GM18498 (cell line): Measurements from ENCODE around the gene TULP1.
A peak's percentile ranks its signal among the peaks of the same experiment; 100 is the strongest.

Source experiments
- ATAC-seq: cut with Tn5 transposase; IDR thresholded peaks from one replicate; pipeline ENCODE4 v1.9.1; 2021; ENCODE audit warnings: mild to moderate bottlenecking, moderate library complexity; ENCODE audit not compliant: unreplicated experiment

TULP1 gene

GRCh38 chr6:35468980-35469750 is 43.5 kb downstream of the TULP1 start:
- ATAC-seq = no peak

- ATAC-seq = peak; percentile 84
Measured at GRCh38 chr6:35468181-35468979, 44.3 kb downstream of the TULP1 start, which contains the start of gene RPL10A. Gene RPL10A, plus strand, starts transcription at chr6:35468401. Its CDS starts 34 bp downstream, at chr6:35468435.

GRCh38 chr6:35465646-35466045 is 47.0 kb downstream of the TULP1 start:
- no peak for ATAC-seq

- ATAC-seq = no peak
Measured at GRCh38 chr6:35463292-35463691, 49.4 kb downstream of the TULP1 start.

- ATAC-seq = no peak
Measured at GRCh38 chr6:35461270-35461669, 51.4 kb downstream of the TULP1 start.

- no peak for ATAC-seq
Measured at GRCh38 chr6:35457907-35458306, 54.8 kb downstream of the TULP1 start.

- no peak for ATAC-seq
Measured at GRCh38 chr6:35454391-35455110, 58.1 kb downstream of the TULP1 start.

- ATAC-seq = no peak
Measured at GRCh38 chr6:35453236-35453635, 59.5 kb downstream of the TULP1 start.

GRCh38 chr6:35452183-35453090 is 60.3 kb downstream of the TULP1 start, which contains the start of gene FANCE:
Gene FANCE, plus strand, starts transcription at chr6:35452338. Its CDS starts 208 bp downstream, at chr6:35452546.
- peak; percentile 90 for ATAC-seq

GRCh38 chr6:35451354-35452182 is 61.1 kb downstream of the TULP1 start:
- ATAC-seq = no peak

GRCh38 chr6:35449287-35449881 is 63.3 kb downstream of the TULP1 start:
- ATAC-seq = no peak

- no peak for ATAC-seq
Measured at GRCh38 chr6:35448191-35448590, 64.5 kb downstream of the TULP1 start.
